Transverse colon (tissue), 3 donors: ENCODE data around the gene LSM10.

ENCODE experiments used
- EP300 ChIP-seq: sonication (generic); formaldehyde crosslinking; IDR thresholded peaks from one replicate; pipeline ENCODE4 v1.6.1; 2017; ENCODE audit warnings: antibody characterized with exemption, low read depth
- TF ChIP-seq, protein P1 (sequence below), 5 experiments: fragments of 200-600 bp in 3 of 5; fragments of 450-650 bp in 2 of 5; sonication (generic) in 3 of 5; IDR thresholded peaks; 1 replicate in 2 of 5; 2 replicates in 3 of 5; pipeline ENCODE4 v1.5.1; 2016 to 2017; ENCODE audit warnings: antibody characterized with exemption in 5 of 5, inconsistent platforms in 3 of 5, mild to moderate bottlenecking in 2 of 5, moderate library complexity in 1 of 5

DNA sequence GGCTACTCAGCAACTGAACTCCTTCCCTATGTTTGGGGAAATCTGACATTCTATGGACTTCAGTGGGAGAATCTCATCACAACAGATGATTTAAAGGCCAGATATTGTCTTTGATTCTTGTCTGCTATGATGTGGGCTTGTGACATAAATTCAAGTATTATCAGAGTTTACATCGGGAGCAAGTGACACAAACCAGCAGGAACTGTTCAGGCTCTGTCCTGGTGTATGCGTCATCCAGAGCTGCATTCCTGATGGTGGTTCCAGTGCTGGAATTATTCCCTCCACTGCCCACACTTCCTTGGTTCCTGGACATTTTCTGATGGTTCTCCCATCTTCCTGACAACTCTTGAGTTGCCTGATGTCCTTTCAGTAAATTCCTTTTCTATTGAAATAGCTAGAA lies 10.8 kb upstream of the LSM10 start:
- TF ChIP-seq, protein P1, sequence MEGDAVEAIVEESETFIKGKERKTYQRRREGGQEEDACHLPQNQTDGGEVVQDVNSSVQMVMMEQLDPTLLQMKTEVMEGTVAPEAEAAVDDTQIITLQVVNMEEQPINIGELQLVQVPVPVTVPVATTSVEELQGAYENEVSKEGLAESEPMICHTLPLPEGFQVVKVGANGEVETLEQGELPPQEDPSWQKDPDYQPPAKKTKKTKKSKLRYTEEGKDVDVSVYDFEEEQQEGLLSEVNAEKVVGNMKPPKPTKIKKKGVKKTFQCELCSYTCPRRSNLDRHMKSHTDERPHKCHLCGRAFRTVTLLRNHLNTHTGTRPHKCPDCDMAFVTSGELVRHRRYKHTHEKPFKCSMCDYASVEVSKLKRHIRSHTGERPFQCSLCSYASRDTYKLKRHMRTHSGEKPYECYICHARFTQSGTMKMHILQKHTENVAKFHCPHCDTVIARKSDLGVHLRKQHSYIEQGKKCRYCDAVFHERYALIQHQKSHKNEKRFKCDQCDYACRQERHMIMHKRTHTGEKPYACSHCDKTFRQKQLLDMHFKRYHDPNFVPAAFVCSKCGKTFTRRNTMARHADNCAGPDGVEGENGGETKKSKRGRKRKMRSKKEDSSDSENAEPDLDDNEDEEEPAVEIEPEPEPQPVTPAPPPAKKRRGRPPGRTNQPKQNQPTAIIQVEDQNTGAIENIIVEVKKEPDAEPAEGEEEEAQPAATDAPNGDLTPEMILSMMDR (IDR thresholded peaks at IDR 0.05): no peak
- no peak for TF ChIP-seq EP300
